SU-DHL-6 (cell line): ENCODE results near the gene FKBP1A.

Experiments
- H2AFZ ChIP-seq: fragments of 200-600 bp; sonication (generic); 2 replicates; pipeline ENCODE4 v1.6.1; 2014; ENCODE audit warnings: low read depth, mild to moderate bottlenecking, moderate library complexity, mixed read lengths, antibody characterized with exemption, low read length; ENCODE audit not compliant: severe bottlenecking
- H3F3A ChIP-seq: fragments of 200-600 bp; shearing (Covaris generic); 2 replicates; pipeline ENCODE4 v1.6.0; 2016; ENCODE audit warnings: antibody characterized with exemption, mild to moderate bottlenecking; ENCODE audit not compliant: insufficient read depth
- H3K27ac ChIP-seq: fragments of 200-600 bp; sonication (generic); 2 replicates; pipeline ENCODE4 v1.5.1; 2016; ENCODE audit warnings: low read depth, mild to moderate bottlenecking, low read length, moderate library complexity, mixed read lengths
- H3K27me3 ChIP-seq: fragments of 200-600 bp; sonication (generic), shearing (Covaris generic); 2 replicates; pipeline ENCODE4 v1.6.0; 2014; ENCODE audit warnings: mild to moderate bottlenecking, low read length
- H3K36me3 ChIP-seq: fragments of 200-600 bp; sonication (generic); 2 replicates; pipeline ENCODE4 v1.6.1; 2014; ENCODE audit warnings: mild to moderate bottlenecking, low read length, mixed read lengths
- H3K4me2 ChIP-seq: fragments of 300-600, 200-600 bp; shearing (Covaris generic), sonication (generic); 2 replicates; pipeline ENCODE4 v1.6.0; 2014; ENCODE audit warnings: low read length, low read depth, mild to moderate bottlenecking; ENCODE audit not compliant: poor library complexity, severe bottlenecking
- H3K4me3 ChIP-seq: fragments of 200-600 bp; sonication (generic); 2 replicates; pipeline ENCODE4 v1.5.1; 2014; ENCODE audit warnings: antibody characterized with exemption, low read length, mild to moderate bottlenecking, mixed read lengths; ENCODE audit not compliant: insufficient read depth, poor library complexity, severe bottlenecking
- H3K79me2 ChIP-seq: fragments of 200-600 bp; sonication (generic); 2 replicates; pipeline ENCODE4 v1.6.1; 2014; ENCODE audit warnings: mild to moderate bottlenecking, low read length, moderate library complexity; ENCODE audit not compliant: insufficient read depth
- H3K9ac ChIP-seq: fragments of 200-600 bp; sonication (generic); 2 replicates; pipeline ENCODE4 v1.7.0; 2014; ENCODE audit warnings: mild to moderate bottlenecking, low read length
- H3K9me2 ChIP-seq: fragments of 200-600 bp; sonication (generic); replicated peaks from 2 replicates; pipeline ENCODE4 v1.6.1; 2014; ENCODE audit warnings: low read length; ENCODE audit not compliant: insufficient read depth
- H3K9me3 ChIP-seq: fragments of 200-600 bp; sonication (generic); 2 replicates; pipeline ENCODE4 v1.6.1; 2014; ENCODE audit warnings: low read length, mixed read lengths; ENCODE audit not compliant: insufficient read depth
- H4K20me1 ChIP-seq: fragments of 200-600 bp; sonication (generic); 2 replicates; pipeline ENCODE4 v1.6.1; 2014; ENCODE audit warnings: low read depth, mild to moderate bottlenecking, antibody characterized with exemption, low read length, moderate library complexity, mixed read lengths
- EZH2phosphoT487 ChIP-seq: fragments of 200-600 bp; sonication (generic), shearing (Covaris generic); conservative IDR thresholded peaks from 2 replicates; pipeline ENCODE4 v1.6.1; 2018; ENCODE audit warnings: mild to moderate bottlenecking, antibody characterized with exemption, low read length, moderate library complexity, mixed read lengths
- TF ChIP-seq, protein P1 (sequence below): fragments of 200-600 bp; sonication (generic); IDR thresholded peaks from one replicate; pipeline ENCODE4 v1.5.1; 2017; ENCODE audit warnings: antibody characterized with exemption, mild to moderate bottlenecking, low read length, moderate library complexity; ENCODE audit not compliant: insufficient read depth, poor library complexity, severe bottlenecking

The FKBP1A gene

DNA sequence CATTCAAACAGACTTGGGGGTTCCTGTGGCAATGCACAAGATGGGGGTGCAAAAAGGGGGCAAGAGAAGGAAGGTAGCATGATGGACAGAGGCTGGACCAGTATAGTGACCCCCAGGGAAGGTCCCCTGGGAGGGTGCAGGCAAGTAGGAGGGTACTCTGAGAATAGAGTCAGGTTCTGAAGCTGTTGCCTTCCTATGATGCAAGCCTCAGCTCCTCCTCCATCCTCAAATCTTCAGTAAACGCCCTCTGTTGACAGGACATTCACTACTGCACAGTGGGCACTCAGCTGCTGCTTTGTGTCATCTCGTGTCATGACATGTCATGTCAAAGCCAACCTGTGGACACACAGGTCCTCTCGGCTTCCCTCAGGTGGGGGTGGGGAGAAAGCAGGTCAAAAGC lies 58.1 kb downstream of the FKBP1A start:
- Histone ChIP-seq H3K4me3 (no peak overlapping the region), H3K4me2 (no peak overlapping the region), H2AFZ (no peak overlapping the region), H3K9me2 (no peaks in the 10 kb centered on the region), H3K27ac (no peak overlapping the region), H3K9ac (no peak overlapping the region), H3K27me3 (no peaks in the 10 kb centered on the region), H3K9me3 (no peaks in the 10 kb centered on the region), H3K79me2 (peaks cover 16% of the 10 kb centered on the region), H3K36me3 (no peaks in the 10 kb centered on the region), H3F3A (no peaks in the 10 kb centered on the region), H4K20me1 (no peaks in the 10 kb centered on the region)
- TF ChIP-seq EZH2phosphoT487 = no peak
- TF ChIP-seq, protein P1, sequence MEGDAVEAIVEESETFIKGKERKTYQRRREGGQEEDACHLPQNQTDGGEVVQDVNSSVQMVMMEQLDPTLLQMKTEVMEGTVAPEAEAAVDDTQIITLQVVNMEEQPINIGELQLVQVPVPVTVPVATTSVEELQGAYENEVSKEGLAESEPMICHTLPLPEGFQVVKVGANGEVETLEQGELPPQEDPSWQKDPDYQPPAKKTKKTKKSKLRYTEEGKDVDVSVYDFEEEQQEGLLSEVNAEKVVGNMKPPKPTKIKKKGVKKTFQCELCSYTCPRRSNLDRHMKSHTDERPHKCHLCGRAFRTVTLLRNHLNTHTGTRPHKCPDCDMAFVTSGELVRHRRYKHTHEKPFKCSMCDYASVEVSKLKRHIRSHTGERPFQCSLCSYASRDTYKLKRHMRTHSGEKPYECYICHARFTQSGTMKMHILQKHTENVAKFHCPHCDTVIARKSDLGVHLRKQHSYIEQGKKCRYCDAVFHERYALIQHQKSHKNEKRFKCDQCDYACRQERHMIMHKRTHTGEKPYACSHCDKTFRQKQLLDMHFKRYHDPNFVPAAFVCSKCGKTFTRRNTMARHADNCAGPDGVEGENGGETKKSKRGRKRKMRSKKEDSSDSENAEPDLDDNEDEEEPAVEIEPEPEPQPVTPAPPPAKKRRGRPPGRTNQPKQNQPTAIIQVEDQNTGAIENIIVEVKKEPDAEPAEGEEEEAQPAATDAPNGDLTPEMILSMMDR = no peak

DNA sequence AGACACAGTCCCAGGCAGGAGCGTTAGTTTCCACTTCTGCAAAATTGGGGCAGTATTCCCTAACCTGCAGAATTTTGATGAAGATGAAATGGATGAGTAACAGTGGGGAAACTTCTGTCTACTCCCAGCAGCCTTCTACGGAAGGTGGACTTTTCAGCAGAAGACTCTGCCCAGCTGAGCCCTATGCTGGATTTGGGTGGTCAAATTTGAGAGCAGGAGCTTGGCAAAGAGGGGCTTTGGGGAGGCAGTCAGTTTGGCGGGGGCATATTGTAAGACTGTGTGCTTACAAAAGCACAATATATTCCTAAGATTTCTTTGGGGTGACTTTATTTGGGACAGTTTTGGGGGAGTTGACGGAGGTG lies 58.5 kb downstream of the FKBP1A start:
- no peak overlapping the region for H3K4me3 ChIP-seq
- no peak overlapping the region for H3K9ac ChIP-seq
- no peaks in the 10 kb centered on the region for H4K20me1 ChIP-seq
- H3K27ac ChIP-seq = no peak overlapping the region
- H3K27me3 ChIP-seq = no peaks in the 10 kb centered on the region
- no peaks in the 10 kb centered on the region for H3K36me3 ChIP-seq
- no peak overlapping the region for H2AFZ ChIP-seq
- H3F3A ChIP-seq = no peaks in the 10 kb centered on the region
- H3K9me2 ChIP-seq = no peaks in the 10 kb centered on the region
- peaks cover 20% of the 10 kb centered on the region for H3K79me2 ChIP-seq
- no peak overlapping the region for H3K4me2 ChIP-seq
- H3K9me3 ChIP-seq = no peaks in the 10 kb centered on the region
- TF ChIP-seq EZH2phosphoT487 = no peak
- TF ChIP-seq, protein P1 = no peak

DNA sequence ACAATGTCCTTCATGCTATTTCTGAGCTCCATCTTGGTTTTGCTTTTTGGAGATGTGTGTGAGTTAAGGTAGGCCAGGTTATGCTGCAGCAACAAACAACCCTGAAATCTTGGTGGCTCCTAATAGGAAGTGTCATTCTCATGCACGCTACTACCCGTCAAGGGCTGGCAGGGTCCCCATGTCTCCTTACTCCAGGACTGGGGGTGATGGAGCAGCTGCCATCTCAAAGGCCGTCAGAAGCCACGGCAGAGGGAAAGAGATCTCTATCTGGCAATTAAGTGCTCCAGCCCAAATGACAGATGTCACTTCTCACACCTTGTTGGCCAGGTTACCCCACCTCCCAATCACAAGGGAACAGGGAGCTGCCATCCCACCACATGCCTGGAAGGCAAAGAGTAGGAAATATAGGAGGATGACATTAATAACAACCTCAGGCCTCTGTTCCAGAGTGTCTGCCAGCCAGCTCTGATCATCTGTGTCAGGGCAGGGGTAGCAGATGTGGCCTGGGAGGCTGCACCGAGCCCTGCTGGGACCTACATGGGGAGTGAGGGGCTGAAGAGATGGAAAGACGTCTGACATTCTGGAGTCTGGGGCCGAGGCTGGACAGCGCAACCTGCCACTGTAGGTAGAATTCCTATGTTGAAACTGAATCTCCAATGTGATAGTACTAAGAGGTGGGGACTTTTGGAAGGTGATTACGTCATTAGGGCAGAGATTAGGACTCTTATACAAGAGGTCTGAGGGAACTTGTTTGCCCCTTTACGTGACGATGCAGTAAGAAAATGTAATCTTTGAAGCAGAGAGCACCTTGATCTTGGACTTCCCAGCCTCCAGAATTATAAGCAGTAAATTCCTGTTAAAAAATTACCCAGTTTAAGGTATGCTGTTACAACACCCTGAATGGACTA lies 59.1 kb downstream of the FKBP1A start:
- TF ChIP-seq, protein P1 = no peak
- no peak for TF ChIP-seq EZH2phosphoT487
- Histone ChIP-seq H4K20me1 (no peaks in the 10 kb centered on the region), H2AFZ (no peak overlapping the region), H3K27me3 (no peaks in the 10 kb centered on the region), H3K36me3 (no peaks in the 10 kb centered on the region), H3K9me2 (no peaks in the 10 kb centered on the region), H3K4me2 (no peak overlapping the region), H3K4me3 (no peak overlapping the region), H3K27ac (no peak overlapping the region), H3F3A (no peaks in the 10 kb centered on the region), H3K9me3 (no peaks in the 10 kb centered on the region), H3K79me2 (peaks cover 26% of the 10 kb centered on the region), H3K9ac (no peak overlapping the region)
